ENCODE results near the gene TMEM171.

GRCh38 chr5:73131711-73132425 is 11.5 kb downstream of the TMEM171 start:
- TF ChIP-seq CTCF (IDR thresholded peaks at IDR 0.05; ENCODE audit: borderline replicate concordance, extremely low read depth, low read length, poor library complexity, severe bottlenecking) (no peak), EZH2 (IDR thresholded peaks at IDR 0.05; ENCODE audit: borderline replicate concordance, low read depth, low read length, severe bottlenecking) (no peak)
